Retinal pigment epithelial cell (primary cell): ENCODE measurements around the gene TSPYL2.

ENCODE experiments used
- DNase-seq: peaks from one replicate; pipeline ENCODE4 v3.0.0-alpha.2; 2010; ENCODE audit warnings: low read depth
- H3K4me3 ChIP-seq: 2 replicates; pipeline ENCODE4 v1.5.1; 2011; ENCODE audit warnings: mild to moderate bottlenecking, low read length, control low read depth, moderate library complexity
- TF ChIP-seq, protein P1 (sequence below): conservative IDR thresholded peaks from 2 replicates; pipeline ENCODE4 v1.5.1; 2011; ENCODE audit warnings: low read depth, low read length, control low read depth, inconsistent platforms

The TSPYL2 gene

DNA sequence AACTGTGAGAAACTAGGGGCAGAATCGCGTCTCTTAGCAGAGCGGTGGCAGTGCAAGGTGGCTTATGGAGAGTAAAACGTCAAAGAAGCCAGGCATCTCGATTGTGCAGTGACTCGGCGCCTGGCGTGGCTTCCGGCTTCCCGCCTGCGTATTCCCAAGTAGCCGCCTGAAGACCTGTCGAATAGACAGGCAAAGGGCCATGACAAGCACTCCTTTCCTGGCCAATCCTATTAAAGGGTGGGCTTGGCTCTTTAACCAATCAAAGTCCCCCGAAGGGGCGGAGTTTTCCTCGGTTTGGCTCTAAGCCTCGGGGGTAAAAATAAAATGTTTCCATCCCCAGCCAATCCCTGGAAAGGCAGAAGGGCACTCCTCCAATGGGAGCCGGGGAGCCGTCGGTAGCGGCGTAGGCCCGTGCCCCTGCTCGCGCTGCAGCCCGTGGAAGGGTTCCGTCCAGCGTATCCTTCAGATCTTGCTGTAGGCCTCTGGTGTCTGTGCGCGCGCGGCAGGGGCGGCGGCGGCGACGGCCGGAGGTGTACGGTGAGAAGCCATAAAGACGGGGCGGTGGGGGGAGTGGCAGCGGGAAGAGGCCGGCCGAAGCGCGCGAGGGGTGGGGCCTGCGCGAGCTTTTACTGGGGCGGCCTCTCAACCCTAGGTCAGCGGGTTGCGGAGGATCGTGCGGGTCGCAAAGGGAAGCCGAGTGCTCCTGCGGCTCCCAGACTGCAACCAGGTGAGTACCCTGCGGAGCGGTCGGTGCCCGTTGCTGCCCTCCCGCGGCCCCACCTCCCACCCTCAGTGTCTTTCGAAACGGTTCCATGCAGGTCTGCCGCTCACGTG, 11.8 kb downstream of the TSPYL2 start, which contains the start of gene KANTR:
Gene KANTR, plus strand, starts transcription at position 395 of the 834 bp plus-strand sequence. CDS start 30,131 bp downstream, outside the sequence.
- TF ChIP-seq, protein P1, sequence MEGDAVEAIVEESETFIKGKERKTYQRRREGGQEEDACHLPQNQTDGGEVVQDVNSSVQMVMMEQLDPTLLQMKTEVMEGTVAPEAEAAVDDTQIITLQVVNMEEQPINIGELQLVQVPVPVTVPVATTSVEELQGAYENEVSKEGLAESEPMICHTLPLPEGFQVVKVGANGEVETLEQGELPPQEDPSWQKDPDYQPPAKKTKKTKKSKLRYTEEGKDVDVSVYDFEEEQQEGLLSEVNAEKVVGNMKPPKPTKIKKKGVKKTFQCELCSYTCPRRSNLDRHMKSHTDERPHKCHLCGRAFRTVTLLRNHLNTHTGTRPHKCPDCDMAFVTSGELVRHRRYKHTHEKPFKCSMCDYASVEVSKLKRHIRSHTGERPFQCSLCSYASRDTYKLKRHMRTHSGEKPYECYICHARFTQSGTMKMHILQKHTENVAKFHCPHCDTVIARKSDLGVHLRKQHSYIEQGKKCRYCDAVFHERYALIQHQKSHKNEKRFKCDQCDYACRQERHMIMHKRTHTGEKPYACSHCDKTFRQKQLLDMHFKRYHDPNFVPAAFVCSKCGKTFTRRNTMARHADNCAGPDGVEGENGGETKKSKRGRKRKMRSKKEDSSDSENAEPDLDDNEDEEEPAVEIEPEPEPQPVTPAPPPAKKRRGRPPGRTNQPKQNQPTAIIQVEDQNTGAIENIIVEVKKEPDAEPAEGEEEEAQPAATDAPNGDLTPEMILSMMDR, result no peak
- peak; percentile 81 for DNase-seq
- H3K4me3 ChIP-seq, result peak within 1 kb of the TSS; percentile 72

DNA sequence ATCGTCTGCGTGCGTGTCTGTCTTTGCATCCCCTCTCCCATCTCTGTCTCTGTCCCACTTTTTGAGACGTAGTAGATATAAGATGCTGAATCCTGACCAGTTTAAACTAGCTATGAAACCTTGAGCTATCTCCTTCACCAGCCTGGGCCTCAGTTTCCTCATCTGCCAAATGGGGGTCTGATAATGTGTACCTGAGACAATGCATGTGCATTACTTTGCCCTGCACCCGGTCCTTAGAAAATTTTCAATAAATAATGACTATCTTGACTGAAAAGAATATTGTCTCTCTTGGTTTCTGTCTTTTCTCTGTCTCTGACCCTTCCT, 12.4 kb downstream of the TSPYL2 start:
- DNase-seq, result no peak
- peak overlapping the region; percentile 72 for H3K4me3 ChIP-seq
- TF ChIP-seq, protein P1, result no peak

DNA sequence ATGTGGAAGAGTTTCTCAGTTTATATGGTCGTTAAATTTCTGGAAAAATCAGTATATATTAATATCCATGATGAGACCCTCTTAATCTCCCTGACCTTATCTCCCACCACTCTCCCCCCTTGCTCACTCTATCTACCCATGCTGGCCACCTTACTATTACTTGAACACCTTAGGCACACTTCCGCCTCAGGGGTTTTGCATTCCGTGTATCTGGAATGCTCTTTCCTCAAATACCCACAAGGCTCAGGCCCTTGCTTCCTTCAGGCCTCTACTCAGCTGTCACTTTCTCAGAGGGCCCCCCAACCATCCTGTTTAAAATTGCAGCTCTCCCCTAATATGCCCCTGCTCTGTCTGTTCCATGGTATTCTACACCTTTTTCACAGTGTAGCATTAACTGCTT, 13.6 kb downstream of the TSPYL2 start:
- H3K4me3 ChIP-seq, result no peak overlapping the region
- no peak for DNase-seq
- TF ChIP-seq, protein P1, result no peak

GRCh38 chrX:53114864-53115549, 32.8 kb downstream of the TSPYL2 start:
- no peak for DNase-seq
- no peak overlapping the region for H3K4me3 ChIP-seq
- TF ChIP-seq, protein P1, result no peak

- no peak overlapping the region for H3K4me3 ChIP-seq
- TF ChIP-seq, protein P1, result no peak
- DNase-seq, result no peak
Measured at GRCh38 chrX:53115550-53115874, 33.3 kb downstream of the TSPYL2 start.

DNA sequence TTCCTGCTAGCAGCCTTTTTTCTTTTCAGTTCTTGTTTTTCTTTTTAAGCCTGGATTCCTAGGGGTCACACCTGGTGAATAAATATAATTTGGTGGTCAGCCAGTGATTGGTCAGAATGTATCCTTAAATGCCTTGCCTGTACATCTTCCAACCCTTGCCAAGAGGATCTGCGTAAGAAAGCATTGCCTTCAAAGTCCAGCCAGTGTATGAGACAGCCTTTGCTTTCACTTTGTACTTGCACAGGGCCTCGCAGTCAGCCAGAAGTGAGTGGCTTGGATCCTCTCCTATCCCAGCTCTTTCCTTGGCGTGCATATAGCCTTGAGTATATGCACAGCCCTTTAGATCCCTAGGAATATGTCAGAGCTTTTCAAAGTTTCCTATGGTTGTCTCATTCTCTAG, 33.9 kb downstream of the TSPYL2 start:
- no peak for DNase-seq
- H3K4me3 ChIP-seq, result no peak overlapping the region
- TF ChIP-seq, protein P1, result no peak

GRCh38 chrX:53122013-53122412, 39.8 kb downstream of the TSPYL2 start:
- TF ChIP-seq, protein P1, result no peak
- no peak for DNase-seq
- H3K4me3 ChIP-seq, result no peak overlapping the region
